ENCODE data around the gene NHLRC4. TPM values are rescaled to one million over a fixed set of nuclear protein-coding genes. Genes with fewer than 3 reads are reported as not detected.

The NHLRC4 gene
- total RNA-seq, 1 donor from 2014 or later, result 1.5 TPM

DNA sequence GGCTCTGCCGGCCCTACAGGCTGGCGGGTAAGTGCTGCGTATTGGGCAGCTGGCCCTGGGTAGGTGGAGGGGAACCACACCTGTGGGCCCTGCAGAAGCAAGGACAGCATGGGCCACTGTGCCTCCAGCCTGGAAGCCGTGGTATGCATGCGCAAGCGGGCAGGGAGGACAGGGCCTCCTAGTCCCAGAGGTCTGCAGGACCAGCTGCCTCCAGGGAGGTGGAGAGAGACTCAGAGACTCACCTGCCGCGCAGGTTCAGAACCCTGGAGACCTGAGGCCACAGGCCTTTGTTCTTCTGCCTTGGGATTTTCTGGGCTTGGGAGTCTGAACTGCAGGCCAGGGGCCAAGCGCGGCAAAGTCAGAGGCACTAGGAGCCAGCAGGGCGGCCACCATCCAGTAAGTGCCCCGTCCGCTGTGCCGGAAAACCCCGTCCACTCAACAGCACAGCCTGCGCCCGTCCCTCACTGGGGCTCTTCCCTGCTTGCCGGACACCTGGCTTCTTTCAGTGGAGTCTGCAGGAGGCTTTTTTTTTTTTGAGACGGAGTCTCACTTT is 14.2 kb downstream of the NHLRC4 start:
- intact Hi-C loops (cut with micrococcal nuclease), result no loop called here

DNA sequence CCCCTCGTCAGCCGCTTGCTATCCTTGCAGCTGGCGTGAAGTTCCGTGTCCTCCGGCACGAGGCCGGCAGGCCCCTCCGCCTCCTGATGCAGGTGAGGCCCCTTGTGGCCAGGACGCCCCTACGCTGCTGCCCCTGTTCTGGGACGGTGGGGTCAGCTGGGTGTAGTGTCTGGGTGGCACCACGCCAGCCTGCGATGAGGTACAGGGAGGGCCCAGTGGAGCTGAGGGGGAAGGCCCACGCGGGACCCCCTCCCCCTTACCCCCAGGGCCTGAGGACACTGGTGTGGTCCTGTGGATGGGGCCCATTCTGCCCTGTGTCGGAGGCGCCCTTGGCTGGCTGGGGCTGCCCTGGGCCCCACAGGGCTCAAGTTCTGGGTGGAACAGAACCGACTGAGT is 15.4 kb downstream of the NHLRC4 start:
- intact Hi-C loops (cut with micrococcal nuclease), result no loop called here

DNA sequence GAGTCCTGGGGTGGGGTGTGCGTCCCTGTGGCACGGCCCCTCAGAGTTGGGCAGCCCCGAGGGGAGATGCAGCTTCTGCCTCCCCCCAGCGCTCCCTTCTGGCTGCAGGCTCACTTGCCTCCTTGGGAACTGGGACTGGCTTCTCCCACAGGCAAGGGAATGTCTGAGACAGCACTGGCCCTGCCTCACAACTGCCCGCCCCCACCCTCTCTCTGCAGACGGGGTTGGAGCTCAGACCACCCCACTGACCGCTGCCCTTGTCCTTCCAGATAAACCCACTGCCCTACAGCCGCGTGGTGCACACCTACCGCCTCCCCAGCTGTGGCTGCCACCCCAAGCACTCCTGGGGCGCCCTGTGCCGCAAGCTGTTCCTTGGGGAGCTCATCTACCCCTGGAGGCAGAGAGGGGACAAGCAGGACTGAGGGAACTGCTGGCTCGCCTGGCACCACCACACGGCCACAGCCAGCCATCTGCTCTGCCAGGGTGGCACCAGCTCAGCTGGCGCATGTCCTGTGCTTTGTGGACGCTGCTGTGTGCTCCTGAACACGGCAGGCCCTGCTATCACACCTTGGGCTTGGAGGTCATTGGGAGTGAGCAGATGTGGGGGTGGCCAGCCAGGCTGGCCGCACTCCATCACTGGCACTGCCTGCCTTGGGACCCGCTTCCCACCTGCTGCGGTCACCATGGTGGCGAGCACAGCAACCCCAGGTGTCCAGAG is 16.0 kb downstream of the NHLRC4 start:
- intact Hi-C loops (cut with micrococcal nuclease), result no loop called here

DNA sequence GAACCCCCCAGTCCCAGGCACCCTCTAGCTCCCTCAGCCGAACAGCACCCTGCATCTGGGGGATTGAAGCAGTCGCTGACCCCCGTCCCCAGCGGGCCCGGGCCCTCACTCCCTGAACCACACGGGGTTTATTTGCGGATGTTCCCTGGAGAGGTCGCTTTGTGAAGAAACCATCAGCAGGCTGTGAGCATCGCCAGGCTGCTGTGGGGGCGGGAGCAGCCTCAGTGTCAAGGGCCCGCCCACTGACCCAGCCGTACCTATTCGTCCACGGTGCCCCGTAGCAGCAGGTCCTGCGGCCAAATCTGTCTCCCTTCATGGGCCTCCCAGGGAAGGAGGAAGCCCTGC is 16.6 kb downstream of the NHLRC4 start:
- intact Hi-C loops (cut with micrococcal nuclease), result no loop called here

DNA sequence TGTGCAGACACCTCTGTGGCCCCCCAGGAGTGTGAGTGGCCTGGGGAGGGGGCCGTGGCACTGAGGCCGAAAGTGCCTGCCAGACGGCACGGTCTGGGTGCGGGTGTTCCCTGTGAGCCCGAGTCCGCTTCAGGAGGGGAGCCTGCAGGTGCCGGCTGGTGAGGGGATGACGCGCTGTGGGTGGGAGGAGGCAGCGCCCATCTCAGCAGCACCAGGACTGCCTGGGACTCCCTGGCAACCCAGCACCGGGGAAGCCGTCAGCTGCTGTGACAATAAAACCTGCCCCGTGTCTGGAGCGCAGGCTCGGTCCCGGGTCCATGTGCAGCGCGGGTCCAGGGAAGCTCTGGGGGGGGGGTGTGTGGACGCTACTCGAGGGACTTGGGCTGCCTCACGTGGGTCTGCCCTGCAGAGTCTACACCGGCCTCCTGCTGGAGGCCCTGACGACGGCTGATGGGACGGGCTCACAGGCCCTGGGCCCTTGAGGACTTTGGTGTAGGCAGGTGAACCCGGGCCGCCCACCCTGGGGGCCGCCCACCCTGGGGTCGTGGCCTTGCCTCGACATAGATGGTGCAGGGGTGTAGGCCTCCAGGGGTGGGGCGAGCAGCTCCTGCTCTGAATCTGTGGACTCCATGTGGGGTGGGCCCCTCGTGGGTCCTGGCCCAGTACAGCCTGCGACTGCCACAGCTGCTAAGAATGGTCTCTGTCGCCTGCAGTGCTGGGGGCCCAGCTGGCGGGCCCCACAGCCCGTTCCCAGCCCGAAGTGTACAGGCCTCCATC is 17.2 kb downstream of the NHLRC4 start:
- intact Hi-C loops (cut with micrococcal nuclease), result no loop called here

DNA sequence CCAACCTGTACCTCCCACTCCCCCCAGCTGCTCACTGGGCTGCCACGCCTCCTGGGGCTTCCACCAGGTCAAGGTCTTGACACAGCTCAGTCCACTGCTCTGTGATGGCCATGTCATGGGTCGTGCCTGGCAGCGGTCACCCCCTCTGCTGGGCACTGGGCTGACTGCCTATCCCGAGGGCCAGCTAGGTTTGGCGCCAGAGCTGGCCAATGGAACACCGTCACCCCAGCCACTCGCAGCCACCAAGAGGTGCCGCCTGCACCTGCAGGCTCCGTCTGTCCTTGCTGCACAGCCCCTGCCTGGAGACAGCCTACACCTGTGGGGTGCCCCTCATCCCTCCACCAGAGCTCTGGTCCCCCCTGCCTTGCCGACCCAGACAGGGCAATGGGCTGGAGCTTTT is 18.5 kb downstream of the NHLRC4 start:
- intact Hi-C loops (cut with micrococcal nuclease), result loop anchor here (5.0 kb wide), 2 partner anchors 203 to 1027 kb away; partner anchors contain the start of genes CRAMP1, IFT140 and PGAP6

DNA sequence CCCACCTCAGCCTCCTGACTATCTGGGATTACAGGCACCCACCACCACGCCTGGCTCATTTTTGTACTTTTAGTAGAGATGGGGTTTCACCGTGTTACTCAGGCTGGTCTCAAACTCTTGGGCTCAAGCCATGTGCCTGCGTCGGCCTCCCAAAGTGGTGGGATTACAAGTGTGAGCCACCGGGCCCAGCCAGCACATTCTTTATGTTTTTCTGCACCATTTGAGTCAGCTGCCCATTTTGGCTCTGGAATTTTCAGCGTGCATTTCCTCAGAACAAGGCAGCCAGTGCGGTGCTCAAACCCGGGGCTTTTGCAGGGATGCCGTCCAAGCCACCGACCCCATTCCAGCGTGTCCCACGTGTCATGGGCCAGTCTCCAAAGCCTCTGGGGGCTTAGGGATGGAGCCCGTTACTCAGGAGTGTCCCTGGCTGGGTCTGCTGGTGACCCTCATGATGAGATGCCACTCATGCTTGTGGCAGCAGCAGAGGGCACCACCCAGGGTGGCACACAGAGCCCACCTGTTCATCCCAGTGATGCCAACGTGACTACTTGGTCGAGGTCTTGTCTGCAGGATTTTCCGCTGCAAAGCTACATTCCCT is 19.3 kb downstream of the NHLRC4 start:
- intact Hi-C loops (cut with micrococcal nuclease), result loop anchor here (5.0 kb wide), 2 partner anchors 204 to 1026 kb away; partner anchors contain the start of genes CRAMP1, IFT140 and PGAP6

DNA sequence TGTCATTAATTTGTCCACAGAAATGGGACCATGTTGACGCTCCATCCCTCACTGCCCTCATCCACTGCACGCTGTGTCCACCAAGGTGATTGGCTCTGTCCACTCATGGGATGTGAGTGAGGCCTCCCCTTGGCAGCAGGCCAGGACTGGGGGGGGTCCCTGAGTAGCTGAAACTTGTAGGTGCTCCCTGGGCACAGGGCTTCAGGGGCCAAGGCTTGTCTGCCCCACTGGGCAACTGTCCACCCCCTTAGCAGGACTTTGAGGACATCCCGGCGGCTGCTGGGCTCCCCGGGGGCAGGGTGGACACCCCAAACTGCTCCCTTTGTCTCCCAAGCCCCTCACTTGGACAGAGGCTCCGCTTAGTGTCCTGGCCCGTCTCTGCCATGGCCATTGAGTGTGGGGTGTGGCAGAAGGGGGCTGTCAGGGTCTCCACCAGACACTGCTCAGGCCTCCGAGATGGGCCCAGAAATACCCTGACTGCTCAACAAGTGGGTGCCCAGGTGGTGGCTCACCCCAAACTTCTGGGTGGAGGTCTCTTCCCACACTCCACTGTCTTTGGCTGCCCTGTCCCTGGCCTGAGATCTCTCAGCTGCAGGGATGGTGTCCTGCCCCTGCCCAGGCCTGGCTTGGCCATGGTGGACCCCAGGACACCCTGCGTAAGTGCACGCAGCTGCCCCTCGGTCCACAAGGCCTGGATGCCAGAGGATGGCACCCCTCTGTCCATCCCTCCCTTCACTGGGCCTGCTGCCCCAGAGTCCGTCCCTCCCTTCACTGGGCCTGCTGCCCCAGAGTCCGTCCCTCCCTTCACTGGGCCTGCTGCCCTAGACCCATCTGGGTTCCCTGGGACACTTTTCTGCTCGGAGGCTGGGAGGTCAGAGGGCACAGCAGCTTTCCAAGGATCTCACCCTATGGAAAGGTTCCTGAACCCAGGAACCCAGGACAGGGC is 20.1 kb downstream of the NHLRC4 start:
- intact Hi-C loops (cut with micrococcal nuclease), result loop anchor here (5.0 kb wide), 2 partner anchors 205 to 1025 kb away; partner anchors contain the start of genes CRAMP1, IFT140 and PGAP6

DNA sequence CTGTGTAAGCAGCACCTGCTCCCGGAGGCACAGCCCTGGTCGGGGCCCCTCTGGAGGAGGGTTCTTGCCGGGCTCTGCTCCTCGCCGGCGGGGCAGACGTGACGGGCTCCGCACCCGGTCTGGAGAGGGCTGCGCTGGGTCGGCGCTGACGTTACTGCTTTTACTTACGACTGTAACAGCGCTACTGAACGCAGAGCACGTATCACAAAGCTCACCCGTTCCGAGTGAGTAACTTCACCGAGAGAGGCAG is 21.8 kb downstream of the NHLRC4 start:
- intact Hi-C loops (cut with micrococcal nuclease), result loop anchor here (2.0 to 5.0 kb wide), 3 partner anchors 22 to 1024 kb away; partner anchors contain the start of genes CRAMP1, IFT140, NHLRC4 and PGAP6

DNA sequence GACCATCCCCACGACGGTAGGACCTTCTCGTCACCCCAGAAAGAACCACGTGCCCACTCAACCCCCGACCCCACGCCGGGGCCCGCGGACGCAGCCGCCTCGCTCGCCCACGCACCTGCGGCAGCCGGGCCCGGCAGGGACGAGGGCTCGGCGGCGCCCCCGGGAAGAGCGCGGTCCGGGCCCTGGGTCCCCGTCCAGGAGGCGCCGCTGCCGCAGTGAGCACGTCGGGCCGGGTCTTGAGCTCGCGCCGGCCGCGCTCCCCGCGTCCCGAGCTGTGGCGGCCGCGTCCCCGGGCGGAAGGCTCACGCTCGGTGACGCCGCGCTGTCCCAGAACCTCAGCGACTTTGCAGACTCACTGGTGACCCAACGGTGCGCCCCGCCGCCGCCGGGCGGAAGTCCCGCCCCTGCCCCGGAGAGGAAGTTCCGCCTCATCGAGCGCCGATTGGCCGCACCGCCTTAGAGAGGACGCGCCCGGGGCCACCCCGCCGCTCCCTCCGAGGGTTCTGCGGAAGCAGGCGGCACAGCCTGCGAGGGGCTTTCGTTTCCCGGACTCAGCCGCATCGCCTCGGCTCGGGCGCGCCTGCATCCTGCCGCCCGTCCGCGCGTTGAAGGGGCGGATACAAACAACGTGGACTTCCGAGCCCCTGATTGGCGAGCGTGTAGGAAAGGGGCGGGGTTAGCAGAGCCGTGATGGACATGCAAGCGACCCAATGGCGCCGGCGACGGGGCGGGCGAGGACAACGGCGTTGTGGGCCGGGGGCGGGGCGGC is 22.3 kb downstream of the NHLRC4 start:
- intact Hi-C loops (cut with micrococcal nuclease), result loop anchor here (1.0 to 5.0 kb wide), 5 partner anchors 22 to 1023 kb away; partner anchors contain the start of genes CAPN15, CRAMP1, IFT140 and METTL26

DNA sequence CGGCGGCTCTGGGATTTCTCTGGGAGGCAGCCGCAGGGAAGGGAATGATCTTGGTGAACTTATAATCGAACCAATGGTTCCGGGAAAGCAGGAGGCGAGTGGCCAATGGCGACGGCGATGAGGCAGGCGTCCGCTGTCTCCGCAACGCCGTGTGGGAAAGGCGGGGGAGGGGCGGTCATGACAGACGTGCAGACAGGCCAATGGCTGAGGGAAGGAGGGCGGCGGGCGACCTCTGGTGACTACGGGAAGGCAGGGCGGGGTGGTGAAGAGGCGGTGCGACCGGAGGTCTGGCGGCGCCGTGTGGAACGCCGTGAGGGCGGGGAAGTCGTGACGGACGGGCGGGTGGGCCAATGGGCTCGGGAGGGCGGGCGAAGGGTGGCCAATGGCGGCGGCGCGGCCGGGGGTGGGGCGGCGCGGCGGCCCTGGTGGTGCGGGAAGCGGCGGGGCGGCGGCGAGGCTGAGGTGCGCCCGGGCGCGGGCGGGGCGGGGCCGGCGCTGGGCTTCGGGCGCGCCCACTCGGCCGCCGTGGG is 22.9 kb downstream of the NHLRC4 start, which contains the start of gene RAB40C:
Gene RAB40C (plus strand): TSS at position 409 of the 530 bp plus-strand sequence. CDS start 226 bp downstream, outside the sequence.
- intact Hi-C loops (cut with micrococcal nuclease), result loop anchor here (1.0 to 5.0 kb wide), 5 partner anchors 23 to 1023 kb away; partner anchors contain the start of genes CAPN15, CRAMP1, IFT140 and METTL26

DNA sequence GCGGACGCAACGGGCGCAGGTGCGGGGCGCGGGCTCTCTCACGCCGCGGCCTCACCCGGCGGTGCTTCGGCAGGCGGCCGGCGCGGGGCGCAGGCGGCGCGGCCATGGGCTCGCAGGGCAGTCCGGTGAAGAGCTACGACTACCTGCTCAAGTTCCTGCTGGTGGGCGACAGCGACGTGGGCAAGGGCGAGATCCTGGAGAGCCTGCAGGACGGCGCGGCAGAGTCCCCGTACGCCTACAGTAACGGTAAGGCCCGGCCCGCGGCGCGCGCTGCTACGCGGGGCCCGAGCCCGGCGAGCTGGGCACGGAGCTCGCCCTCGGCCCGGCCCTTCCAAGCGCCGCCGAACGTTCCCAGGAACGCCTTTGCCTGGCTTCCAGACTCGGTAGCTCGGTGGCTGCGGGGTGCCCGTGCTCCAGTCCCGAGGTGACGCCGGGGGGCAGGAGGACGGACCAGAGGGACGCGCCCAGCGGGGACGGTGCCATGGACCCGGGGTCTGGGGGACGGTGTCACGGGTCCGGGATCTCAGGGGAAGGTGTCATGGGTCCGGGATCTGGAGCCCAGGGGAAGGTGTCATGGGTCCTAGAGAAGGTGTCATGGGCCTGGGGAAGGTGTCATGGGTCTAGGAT is 23.5 kb downstream of the NHLRC4 start:
- intact Hi-C loops (cut with micrococcal nuclease), result no loop called here

DNA sequence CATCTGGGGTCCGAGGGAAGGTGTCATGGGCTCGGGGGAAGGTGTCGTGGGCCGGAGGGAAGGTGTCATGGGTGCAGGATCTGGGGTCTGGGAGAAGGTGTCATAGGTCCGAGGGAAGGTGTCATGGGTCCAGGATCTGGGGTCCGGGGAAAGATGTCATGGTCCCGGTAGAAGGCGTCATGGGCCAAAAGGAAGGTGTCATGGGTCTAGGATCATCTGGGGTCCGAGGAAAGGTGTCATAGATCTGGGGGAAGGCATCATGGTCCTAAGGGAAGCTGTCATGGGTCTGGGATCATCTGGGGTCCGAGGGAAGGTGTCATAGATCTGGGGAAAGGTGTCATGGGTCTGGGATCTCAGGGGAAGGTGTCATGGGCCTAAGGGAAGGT is 24.0 kb downstream of the NHLRC4 start:
- intact Hi-C loops (cut with micrococcal nuclease), result no loop called here

DNA sequence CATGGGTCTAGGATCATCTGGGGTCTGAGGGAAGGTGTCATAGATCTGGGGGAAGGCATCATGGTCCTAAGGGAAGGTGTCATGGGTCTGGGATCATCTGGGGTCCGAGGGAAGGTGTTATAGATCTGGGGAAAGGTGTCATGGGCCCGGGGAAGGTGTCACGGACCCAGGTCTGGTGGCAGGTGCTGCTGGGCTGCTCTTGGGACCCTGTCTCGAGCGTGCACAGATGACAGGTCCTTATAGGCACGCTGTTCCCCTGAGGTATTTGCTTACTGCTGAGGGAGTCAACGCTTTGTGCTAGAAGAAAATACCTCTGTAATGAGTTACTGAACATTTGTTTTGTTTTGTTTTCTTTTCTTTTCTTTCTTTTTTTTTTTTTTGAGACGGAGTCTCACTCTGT is 24.4 kb downstream of the NHLRC4 start:
- intact Hi-C loops (cut with micrococcal nuclease), result no loop called here

DNA sequence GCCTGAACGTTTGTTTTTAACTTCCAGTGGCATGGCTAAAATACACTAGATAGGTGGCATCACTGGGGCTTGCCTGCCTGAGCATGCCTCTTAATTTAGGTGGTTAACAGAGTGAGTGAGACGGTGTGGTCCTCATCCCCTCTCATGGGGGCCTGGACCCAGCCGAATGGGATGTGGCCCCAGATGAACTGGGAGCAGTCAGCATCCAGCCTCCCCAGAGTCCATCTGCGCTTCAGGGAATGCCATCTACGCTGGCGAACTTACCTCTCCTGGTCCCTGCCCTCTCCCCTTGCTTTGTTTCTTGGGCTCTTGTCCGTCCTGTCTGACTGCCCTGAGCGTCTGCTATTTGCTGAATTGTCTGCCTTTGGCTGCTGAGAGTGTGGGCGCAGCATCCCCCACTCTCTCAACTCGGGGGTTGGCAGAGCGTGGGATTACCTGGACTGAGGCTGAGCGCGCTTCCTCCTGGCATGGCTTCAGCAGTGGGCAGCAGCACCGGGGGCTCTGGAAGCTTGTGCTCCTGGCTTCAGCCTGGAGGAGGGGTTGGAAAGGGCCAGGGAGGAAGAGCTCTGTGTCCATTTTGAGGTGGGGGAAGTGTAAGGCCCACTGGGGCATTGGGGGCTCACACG is 25.2 kb downstream of the NHLRC4 start:
- intact Hi-C loops (cut with micrococcal nuclease), result no loop called here

DNA sequence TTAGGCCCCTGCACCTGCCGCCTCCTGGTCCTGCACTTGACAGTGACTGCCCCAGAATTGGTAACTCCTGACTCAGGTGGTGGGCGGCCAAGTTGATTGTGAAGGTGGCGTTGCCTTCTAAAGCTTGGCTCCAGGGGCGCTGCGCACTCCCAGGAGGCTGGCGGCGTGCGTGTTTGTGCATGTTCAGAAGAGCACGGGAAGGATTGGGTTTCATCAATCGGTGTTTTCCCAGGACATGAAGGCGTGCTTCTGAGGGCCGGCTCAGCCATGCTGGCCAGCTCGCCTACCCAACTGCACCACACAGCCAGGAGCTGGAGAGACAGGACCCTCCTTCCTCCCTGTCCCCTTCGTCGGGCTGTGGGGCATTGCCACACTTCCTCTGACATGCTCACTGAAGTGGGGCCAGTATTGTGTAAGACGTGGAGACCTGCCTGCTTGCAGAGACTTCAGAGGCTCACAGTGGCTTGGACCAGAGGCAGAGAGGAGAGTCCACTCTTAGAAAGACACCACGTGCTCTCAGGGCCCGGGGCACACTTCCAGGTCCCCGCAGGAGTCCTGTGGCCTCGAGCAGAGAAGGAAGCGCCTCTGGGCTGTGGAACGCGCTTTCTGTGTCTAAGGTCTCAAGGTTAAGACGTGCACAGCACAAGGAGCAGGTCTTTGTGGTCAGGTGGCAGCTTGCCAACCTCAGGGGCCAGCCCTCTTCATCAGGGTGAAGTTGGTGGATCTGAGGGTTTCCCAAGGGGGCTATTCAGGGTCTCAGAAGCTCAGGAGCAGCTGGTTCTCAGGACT is 25.9 kb downstream of the NHLRC4 start:
- intact Hi-C loops (cut with micrococcal nuclease), result no loop called here

DNA sequence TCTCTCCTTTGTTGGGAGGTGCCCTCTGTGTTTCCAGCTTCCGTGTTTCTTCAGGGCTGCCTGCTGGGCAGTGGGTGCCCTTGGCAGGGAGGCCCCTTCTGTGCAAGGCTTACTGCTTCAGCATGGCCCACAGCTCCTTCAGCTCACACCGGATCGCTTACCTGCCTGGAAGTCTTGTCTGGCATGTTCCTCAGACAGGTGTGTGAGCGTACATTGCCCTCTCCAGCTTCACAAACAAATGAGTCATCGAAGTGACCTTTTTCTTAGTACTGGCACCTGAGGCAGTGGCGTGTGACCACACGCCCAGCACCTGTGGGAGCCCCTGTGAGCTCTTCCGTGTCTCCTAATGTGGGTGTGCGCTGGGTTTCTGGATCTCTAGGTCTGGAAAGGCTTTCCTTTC is 26.6 kb downstream of the NHLRC4 start:
- intact Hi-C loops (cut with micrococcal nuclease), result no loop called here

DNA sequence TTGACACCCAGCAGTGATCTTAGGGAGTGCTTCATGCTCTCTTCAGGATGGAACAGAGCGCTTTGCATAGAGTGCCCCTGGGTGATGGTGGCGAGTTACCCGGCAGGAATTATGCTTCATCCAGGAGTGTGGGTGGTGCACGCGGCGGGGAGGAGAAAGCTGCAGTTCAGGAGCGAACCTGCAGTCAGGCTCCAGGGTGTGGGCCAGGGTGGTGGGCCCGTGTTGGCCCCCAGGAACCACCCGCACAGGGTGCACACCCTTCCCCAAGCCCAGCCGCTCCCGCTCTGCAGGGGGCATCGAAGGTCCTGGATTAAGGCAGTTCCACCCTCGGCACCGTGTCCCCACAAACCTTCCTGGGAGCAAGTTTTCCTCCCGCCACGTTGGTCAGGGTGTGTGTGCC is 27.0 kb downstream of the NHLRC4 start:
- intact Hi-C loops (cut with micrococcal nuclease), result no loop called here
